Gastroesophageal sphincter (tissue), 3 donors: ENCODE results near the gene ARHGAP18.

Source experiments
- EP300 ChIP-seq: sonication (generic); formaldehyde crosslinking; IDR thresholded peaks from one replicate; pipeline ENCODE4 v1.6.1; 2017; ENCODE audit warnings: antibody characterized with exemption, mild to moderate bottlenecking
- POLR2A ChIP-seq, 2 donors: fragments of 450-650 bp; IDR thresholded peaks; one replicate each; pipeline ENCODE4 v1.6.1; 2017; ENCODE audit warnings: antibody characterized with exemption in 2 of 2, mild to moderate bottlenecking in 2 of 2, moderate library complexity in 1 of 2
- POLR2AphosphoS5 ChIP-seq: sonication (generic); formaldehyde crosslinking; IDR thresholded peaks from one replicate; pipeline ENCODE4 v1.6.1; 2017; ENCODE audit warnings: antibody characterized with exemption
- TF ChIP-seq, protein P1 (sequence below), 4 experiments: fragments of 200-600 bp in 2 of 4; fragments of 450-650 bp in 2 of 4; sonication (generic) in 1 of 4; IDR thresholded peaks; one replicate each; pipeline ENCODE4 v1.5.1; 2017 to 2019; ENCODE audit warnings: antibody characterized with exemption in 4 of 4, mild to moderate bottlenecking in 2 of 4, moderate library complexity in 2 of 4

DNA sequence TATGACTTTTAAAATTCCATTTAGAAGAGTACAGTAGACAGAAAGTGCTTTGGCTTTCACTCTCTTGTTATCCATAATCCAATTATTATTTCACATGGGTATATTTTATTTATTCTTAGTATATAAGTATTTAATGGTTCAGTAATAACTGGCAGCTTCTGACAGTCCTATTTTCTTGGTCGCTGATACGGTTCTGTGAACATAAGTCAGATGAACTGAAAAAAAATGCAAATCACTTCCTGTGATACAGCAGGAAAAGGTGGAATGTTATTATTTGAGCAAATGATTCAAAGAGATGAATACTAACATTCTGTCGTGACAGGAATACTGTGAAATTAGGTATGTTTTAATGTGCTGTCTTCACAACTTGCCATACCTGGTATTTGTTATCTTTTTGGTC is 132.3 kb downstream of the ARHGAP18 start:
- TF ChIP-seq POLR2AphosphoS5 = no peak
- TF ChIP-seq, protein P1, sequence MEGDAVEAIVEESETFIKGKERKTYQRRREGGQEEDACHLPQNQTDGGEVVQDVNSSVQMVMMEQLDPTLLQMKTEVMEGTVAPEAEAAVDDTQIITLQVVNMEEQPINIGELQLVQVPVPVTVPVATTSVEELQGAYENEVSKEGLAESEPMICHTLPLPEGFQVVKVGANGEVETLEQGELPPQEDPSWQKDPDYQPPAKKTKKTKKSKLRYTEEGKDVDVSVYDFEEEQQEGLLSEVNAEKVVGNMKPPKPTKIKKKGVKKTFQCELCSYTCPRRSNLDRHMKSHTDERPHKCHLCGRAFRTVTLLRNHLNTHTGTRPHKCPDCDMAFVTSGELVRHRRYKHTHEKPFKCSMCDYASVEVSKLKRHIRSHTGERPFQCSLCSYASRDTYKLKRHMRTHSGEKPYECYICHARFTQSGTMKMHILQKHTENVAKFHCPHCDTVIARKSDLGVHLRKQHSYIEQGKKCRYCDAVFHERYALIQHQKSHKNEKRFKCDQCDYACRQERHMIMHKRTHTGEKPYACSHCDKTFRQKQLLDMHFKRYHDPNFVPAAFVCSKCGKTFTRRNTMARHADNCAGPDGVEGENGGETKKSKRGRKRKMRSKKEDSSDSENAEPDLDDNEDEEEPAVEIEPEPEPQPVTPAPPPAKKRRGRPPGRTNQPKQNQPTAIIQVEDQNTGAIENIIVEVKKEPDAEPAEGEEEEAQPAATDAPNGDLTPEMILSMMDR (IDR thresholded peaks at IDR 0.05) = no peak
- no peak for TF ChIP-seq EP300
- no peak for TF ChIP-seq POLR2A (IDR thresholded peaks at IDR 0.05)
